Stomach (tissue), 4 donors: ENCODE data around the gene CYP20A1.

Experiments
- EP300 ChIP-seq: sonication (generic); formaldehyde crosslinking; IDR thresholded peaks from one replicate; pipeline ENCODE4 v1.6.1; 2017; ENCODE audit warnings: antibody characterized with exemption
- POLR2A ChIP-seq, 4 donors: fragments of 450-650 bp; IDR thresholded peaks; one replicate each; pipeline ENCODE4 v1.6.1; 2016; ENCODE audit warnings: antibody characterized with exemption in 4 of 4, control low read depth in 2 of 4, mild to moderate bottlenecking in 1 of 4, moderate library complexity in 1 of 4
- POLR2AphosphoS5 ChIP-seq, 3 donors: sonication (generic); formaldehyde crosslinking; IDR thresholded peaks; one replicate each; pipeline ENCODE4 v1.6.1; 2016; ENCODE audit warnings: antibody characterized with exemption in 3 of 3
- TF ChIP-seq, protein P1 (sequence below), 7 experiments: fragments of 450-650 bp in 4 of 7; fragments of 200-600 bp in 3 of 7; sonication (generic) in 3 of 7; IDR thresholded peaks; one replicate each; pipeline ENCODE4 v1.5.1; 2016 to 2019; ENCODE audit warnings: antibody characterized with exemption in 7 of 7, control low read depth in 2 of 7, mild to moderate bottlenecking in 1 of 7

DNA sequence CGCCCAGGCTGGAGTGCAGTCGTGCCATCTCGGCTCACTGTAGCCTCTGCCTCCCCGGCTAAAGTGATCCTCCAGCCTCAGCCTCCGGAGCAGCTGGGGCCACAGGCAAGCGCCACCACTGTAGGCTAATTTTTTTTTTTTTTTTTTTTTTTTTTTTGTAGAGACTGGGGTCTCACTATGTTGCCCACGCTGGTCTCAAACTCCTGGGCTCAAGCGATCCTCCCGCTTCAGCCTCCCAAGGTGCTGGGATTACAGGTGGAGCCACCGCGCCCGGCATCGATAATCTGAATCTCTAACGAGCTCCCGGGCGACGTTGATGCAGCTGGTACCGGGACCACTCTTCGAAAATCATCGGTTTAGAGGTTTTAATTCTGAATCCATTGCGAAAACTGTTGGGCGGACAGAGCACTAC is 520 bp upstream of the CYP20A1 start:
- TF ChIP-seq, protein P1, sequence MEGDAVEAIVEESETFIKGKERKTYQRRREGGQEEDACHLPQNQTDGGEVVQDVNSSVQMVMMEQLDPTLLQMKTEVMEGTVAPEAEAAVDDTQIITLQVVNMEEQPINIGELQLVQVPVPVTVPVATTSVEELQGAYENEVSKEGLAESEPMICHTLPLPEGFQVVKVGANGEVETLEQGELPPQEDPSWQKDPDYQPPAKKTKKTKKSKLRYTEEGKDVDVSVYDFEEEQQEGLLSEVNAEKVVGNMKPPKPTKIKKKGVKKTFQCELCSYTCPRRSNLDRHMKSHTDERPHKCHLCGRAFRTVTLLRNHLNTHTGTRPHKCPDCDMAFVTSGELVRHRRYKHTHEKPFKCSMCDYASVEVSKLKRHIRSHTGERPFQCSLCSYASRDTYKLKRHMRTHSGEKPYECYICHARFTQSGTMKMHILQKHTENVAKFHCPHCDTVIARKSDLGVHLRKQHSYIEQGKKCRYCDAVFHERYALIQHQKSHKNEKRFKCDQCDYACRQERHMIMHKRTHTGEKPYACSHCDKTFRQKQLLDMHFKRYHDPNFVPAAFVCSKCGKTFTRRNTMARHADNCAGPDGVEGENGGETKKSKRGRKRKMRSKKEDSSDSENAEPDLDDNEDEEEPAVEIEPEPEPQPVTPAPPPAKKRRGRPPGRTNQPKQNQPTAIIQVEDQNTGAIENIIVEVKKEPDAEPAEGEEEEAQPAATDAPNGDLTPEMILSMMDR (IDR thresholded peaks at IDR 0.05) = no peak
- no peak for TF ChIP-seq POLR2A (IDR thresholded peaks at IDR 0.05)
- TF ChIP-seq POLR2AphosphoS5 (IDR thresholded peaks at IDR 0.05) = no peak
- no peak for TF ChIP-seq EP300
